HG02763 (cell line): ENCODE results near the gene OR52I1.
A peak's percentile ranks its signal among the peaks of the same experiment; 100 is the strongest.

Experiments used
- ATAC-seq: cut with Tn5 transposase; IDR thresholded peaks from one replicate; pipeline ENCODE4 v1.9.1; 2021; ENCODE audit warnings: mild to moderate bottlenecking, moderate library complexity; ENCODE audit not compliant: unreplicated experiment

OR52I1 gene

DNA sequence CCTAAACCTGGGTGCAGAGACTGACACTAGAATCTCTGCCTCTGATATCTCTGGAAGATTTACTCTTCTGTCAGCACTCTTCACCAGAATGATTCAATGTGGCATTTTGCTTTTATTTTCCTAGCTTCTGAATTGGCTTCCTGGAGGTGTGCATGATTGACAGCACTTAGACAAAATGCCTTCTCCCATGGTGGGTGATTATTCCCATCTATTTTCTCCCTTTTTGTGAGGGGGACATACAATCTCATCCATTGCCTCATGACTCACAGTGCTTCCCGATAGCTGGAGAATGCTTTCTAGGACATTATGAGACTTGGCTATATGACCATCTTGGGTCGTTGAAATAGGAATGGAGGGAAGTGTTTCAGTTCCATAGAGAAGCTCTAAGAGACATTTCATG lies 18.1 kb downstream of the OR52I1 start:
- no peak for ATAC-seq

DNA sequence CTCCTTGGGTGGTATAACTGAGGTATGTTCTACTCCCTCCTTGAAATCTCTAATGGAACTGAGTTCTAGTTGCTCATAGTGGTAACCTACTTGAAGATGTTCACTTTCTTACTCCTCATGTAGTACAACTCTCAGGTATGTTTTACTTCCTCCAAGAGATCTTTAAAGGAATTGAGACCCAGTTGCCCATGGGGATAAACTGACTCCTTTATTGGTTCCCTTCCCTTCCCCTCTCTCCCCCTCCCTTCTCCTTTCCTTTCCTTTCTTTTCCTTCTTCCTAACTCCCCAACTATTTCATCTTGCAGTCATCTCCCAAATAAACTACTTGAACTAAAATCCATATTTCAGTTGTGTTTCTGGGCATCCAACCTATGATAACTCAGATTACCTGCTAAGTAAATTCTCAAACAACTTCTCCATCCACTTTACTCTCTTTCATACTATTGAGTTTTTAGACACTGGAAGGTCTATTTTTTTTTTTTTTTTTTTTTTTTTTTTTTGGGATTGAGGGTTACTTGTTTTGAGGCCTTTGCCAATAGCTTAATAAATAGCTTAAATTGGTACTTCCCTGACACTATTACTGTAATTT lies 22.1 kb downstream of the OR52I1 start:
- no peak for ATAC-seq

GRCh38 chr11:4619514-4619913 lies 25.7 kb downstream of the OR52I1 start:
- ATAC-seq: no peak

GRCh38 chr11:4626207-4627099 lies 32.6 kb downstream of the OR52I1 start:
- no peak for ATAC-seq

DNA sequence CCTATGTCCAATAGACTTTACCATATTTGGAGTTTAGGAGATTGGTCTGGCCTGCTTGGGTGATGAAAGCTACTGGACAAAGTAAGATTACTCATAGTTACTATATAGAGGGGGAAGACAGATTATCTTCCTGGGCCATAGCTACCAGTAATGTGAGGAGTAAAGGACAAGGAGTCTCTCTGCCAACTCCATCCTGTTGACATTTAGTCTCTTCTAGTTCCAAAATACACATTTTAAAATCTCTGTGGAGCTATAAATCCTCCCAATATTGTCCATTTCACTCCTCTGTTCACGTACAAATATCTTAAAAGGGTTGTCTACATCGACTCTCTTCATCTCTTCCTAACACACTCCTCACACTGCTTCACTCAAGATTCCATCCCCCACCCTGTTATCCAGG lies 42.3 kb downstream of the OR52I1 start:
- ATAC-seq: no peak

DNA sequence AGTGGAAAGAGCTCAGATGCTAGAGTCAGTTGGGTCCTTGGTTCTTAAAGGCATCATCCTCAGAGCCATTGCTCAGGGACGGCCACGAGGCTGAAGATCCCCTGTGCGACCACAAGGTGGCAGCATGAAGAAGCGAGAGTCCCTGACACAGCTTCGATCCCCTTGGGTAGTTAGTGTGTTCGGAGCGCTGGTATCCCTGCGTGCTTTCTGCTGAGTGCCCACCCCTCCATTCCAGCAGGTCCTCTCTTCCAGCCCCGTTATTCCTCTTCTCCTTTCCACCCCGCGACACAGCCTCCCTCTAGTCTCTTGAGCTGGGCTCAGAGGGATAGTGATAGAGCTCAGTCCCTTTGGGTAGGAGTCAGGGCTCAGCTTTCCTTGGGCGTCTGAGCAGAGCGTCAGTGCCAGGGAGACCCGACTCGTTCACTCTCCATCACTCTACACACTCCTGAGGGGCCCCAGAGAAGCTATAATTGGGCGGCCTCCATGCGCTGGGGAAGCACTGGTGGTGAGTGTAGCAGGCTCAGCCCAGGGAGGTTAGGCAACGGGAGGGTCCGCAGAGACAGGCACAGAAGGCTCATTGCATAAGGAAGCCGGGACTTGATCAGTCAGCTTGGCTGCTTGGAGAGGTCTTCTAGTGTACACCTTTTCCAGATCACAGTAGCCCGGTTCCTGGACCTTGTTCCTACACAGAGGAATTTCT lies 43.3 kb downstream of the OR52I1 start, which contains the start of gene OR51D1:
OR51D1 (plus strand) TSS at position 516 of the 700 bp plus-strand sequence. CDS start 2,314 bp downstream, outside the sequence.
- peak; percentile 88 for ATAC-seq

- ATAC-seq: no peak
Measured at GRCh38 chr11:4637662-4638047, 43.8 kb downstream of the OR52I1 start.

DNA sequence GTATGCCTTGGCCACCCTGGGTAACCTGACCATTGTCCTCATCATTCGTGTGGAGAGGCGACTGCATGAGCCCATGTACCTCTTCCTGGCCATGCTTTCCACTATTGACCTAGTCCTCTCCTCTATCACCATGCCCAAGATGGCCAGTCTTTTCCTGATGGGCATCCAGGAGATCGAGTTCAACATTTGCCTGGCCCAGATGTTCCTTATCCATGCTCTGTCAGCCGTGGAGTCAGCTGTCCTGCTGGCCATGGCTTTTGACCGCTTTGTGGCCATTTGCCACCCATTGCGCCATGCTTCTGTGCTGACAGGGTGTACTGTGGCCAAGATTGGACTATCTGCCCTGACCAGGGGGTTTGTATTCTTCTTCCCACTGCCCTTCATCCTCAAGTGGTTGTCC lies 46.1 kb downstream of the OR52I1 start:
- no peak for ATAC-seq

- ATAC-seq: no peak
Measured at GRCh38 chr11:4641501-4641900, 47.7 kb downstream of the OR52I1 start.

GRCh38 chr11:4642043-4642442 lies 48.2 kb downstream of the OR52I1 start:
- ATAC-seq: no peak

- no peak for ATAC-seq
Measured at GRCh38 chr11:4643076-4643475, 49.2 kb downstream of the OR52I1 start.

DNA sequence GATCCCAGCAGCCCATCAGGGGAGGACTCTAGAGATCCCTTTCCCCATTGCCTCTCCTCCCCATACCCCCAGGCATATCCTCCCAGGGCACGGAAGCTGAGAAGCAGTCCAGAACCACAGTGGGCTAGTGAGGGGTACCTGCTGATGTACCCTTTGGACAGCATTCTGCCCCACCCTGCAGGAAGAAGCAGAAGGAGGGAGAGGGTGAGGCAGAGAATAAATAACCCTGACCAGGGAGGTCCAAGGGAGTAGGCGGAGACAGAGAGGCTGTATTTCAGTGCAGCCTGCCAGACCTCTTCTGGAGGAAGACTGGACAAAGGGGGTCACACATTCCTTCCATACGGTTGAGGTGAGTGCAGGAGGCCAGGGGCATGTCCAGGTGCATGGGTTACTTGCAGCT lies 49.8 kb downstream of the OR52I1 start, which contains the start of gene OR51E1:
OR51E1 (plus strand) TSS at position 301 of the 400 bp plus-strand sequence. CDS start 8,545 bp downstream, outside the sequence.
- ATAC-seq: no peak

DNA sequence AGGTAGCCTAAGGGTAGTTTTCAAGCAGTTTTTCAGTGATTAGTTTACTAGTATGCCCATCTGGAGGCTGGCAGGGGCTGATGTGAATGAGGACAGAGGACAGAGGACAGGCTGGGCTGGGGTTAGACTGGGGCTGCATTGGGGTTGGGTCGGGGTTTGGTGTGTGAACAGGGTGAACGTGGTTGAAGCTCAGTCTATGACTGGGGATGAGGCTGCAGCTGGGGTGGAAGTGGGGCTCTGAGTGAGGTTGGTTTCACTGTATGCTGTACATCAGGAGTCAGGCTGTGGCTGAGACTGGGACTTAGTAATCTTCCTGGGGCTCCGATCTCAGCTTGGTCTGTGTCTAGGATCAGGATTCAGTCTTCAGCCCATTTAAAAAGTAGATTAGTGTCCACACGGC lies 50.4 kb downstream of the OR52I1 start:
- no peak for ATAC-seq
